ENCODE results near the gene FGFR4. TPM values are rescaled to one million over a fixed set of nuclear protein-coding genes. Genes with fewer than 3 reads are reported as not detected.

FGFR4 gene
- total RNA-seq, 4 donors from 2014 or later = 0.13 to 8.0 (median 1.1) TPM

GRCh38 chr5:177095088-177095669 lies 8.5 kb downstream of the FGFR4 start:
- 73 to 74% methylated on average over 19 to 21 of the region's 28 CpGs for WGBS, 2 donors
- DNase-seq (ENCODE audit: low spot score in 2 of 2) = no peak
- no peak overlapping the region for H3K4me3 ChIP-seq (ENCODE audit: low read depth, poor library complexity, severe bottlenecking)
- TF ChIP-seq POLR2A (IDR thresholded peaks at IDR 0.05) (no peak), CTCF (IDR thresholded peaks at IDR 0.05) (no peak)
- intact Hi-C loops (cut with DNase I; ENCODE audit: low total_unique reads) = no loop called here

- no peak overlapping the region for H3K4me3 ChIP-seq (ENCODE audit: low read depth, poor library complexity, severe bottlenecking)
- TF ChIP-seq CTCF (IDR thresholded peaks at IDR 0.05) = no peak
- no peak for TF ChIP-seq POLR2A (IDR thresholded peaks at IDR 0.05)
- 88 to 92% methylated on average over 25 to 26 of the region's 29 CpGs for WGBS, 2 donors
- DNase-seq (ENCODE audit: low spot score in 2 of 2) = no peak
- intact Hi-C loops (cut with DNase I; ENCODE audit: low total_unique reads) = no loop called here
Measured at GRCh38 chr5:177096162-177097015, 9.7 kb downstream of the FGFR4 start.

DNA sequence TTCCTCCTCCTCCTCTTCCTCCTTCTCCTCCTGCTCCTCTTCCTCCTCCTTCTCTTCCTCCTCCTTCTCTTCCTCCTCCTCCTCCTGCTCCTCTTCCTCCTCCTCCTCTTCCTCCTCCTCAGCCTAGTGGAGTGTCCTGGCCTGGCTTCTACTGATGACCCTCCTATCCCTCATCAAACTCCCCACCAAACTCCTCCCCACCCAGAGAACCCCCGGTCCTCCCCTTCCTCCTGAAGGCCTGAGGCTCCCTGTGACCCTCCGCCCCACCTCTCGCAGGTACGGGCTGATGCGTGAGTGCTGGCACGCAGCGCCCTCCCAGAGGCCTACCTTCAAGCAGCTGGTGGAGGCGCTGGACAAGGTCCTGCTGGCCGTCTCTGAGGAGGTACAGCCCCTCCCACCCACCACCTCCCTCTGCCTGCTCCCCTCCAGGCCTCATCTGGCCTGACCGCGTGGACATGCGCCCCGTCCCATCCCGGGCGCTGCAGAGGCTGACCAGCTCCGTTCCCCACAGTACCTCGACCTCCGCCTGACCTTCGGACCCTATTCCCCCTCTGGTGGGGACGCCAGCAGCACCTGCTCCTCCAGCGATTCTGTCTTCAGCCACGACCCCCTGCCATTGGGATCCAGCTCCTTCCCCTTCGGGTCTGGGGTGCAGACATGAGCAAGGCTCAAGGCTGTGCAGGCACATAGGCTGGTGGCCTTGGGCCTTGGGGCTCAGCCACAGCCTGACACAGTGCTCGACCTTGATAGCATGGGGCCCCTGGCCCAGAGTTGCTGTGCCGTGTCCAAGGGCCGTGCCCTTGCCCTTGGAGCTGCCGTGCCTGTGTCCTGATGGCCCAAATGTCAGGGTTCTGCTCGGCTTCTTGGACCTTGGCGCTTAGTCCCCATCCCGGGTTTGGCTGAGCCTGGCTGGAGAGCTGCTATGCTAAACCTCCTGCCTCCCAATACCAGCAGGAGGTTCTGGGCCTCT lies 10.6 kb downstream of the FGFR4 start:
- DNase-seq (ENCODE audit: low spot score in 2 of 2) = no peak
- 89 to 93% methylated on average over 29 to 30 of the region's 30 CpGs for WGBS, 2 donors
- intact Hi-C loops (cut with DNase I; ENCODE audit: low total_unique reads) = no loop called here
- H3K4me3 ChIP-seq (ENCODE audit: low read depth, poor library complexity, severe bottlenecking) = no peak overlapping the region
- no peak for TF ChIP-seq CTCF (IDR thresholded peaks at IDR 0.05)
- TF ChIP-seq POLR2A (IDR thresholded peaks at IDR 0.05) = no peak

DNA sequence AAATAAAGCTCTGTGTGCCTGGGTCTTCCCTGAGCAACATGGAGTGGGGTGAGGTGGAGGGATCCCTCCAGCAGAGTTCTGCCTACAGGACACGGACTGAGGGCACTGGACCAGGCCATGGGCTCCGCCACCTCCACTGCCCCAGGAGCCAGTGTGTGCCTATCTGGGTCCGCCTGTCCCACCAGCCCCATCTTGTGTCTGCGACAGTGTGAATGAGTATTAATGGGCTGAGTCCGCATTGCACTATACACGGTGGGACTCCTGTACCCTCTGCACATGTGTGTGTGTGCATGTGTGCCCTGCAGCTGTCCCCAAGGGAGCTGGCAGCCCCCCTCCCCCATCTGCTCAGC lies 11.4 kb downstream of the FGFR4 start:
- intact Hi-C loops (cut with DNase I; ENCODE audit: low total_unique reads) = no loop called here
- WGBS, 2 donors = 75 to 80% methylated on average over 6 of the region's 6 CpGs
- TF ChIP-seq POLR2A (IDR thresholded peaks at IDR 0.05) (no peak), CTCF (IDR thresholded peaks at IDR 0.05) (no peak)
- H3K4me3 ChIP-seq (ENCODE audit: low read depth, poor library complexity, severe bottlenecking) = no peak overlapping the region
- DNase-seq (ENCODE audit: low spot score in 2 of 2) = no peak

GRCh38 chr5:177098470-177099141 lies 11.9 kb downstream of the FGFR4 start:
- TF ChIP-seq CTCF (IDR thresholded peaks at IDR 0.05) (no peak), POLR2A (IDR thresholded peaks at IDR 0.05) (no peak)
- intact Hi-C loops (cut with DNase I; ENCODE audit: low total_unique reads) = no loop called here
- 57 to 76% methylated on average over 17 to 18 of the region's 18 CpGs for WGBS, 2 donors
- H3K4me3 ChIP-seq (ENCODE audit: low read depth, poor library complexity, severe bottlenecking) = no peak overlapping the region
- no peak for DNase-seq (ENCODE audit: low spot score in 2 of 2)

Measured in lower leg skin (tissue), 4 donors.